GM23338 (cell line): ENCODE data around the gene GALNT6. TPM values are rescaled to one million over a fixed set of nuclear protein-coding genes. Genes with fewer than 3 reads are reported as not detected.

Experiments
- ATAC-seq: fragments of 200-7000 bp; cut with Tn5 transposase; 3 replicates; pipeline ENCODE4 v1.9.1; 2020
- DNase-seq: peaks from one replicate; pipeline ENCODE4 v3.0.0-alpha.2; 2015; ENCODE audit warnings: low spot score
- H2AFZ ChIP-seq: fragments of 200-600 bp; sonication (generic); 2 replicates; pipeline ENCODE4 v1.8.0; 2016; ENCODE audit warnings: antibody characterized with exemption, mild to moderate bottlenecking, moderate library complexity
- H3F3A ChIP-seq: fragments of 200-600 bp; sonication (generic); replicated peaks from 2 replicates; pipeline ENCODE4 v1.8.0; 2017; ENCODE audit warnings: antibody characterized with exemption, mixed run types, low read depth
- H3K27ac ChIP-seq: fragments of 200-600 bp; sonication (generic); 2 replicates; pipeline ENCODE4 v1.6.1; 2016; ENCODE audit warnings: low read depth
- H3K27me3 ChIP-seq: fragments of 200-600 bp; sonication (generic); 2 replicates; pipeline ENCODE4 v1.8.0; 2016; ENCODE audit warnings: mild to moderate bottlenecking, mixed run types, moderate library complexity; ENCODE audit not compliant: insufficient read depth
- H3K36me3 ChIP-seq: fragments of 200-600 bp; sonication (generic); 2 replicates; pipeline ENCODE4 v1.8.0; 2016; ENCODE audit warnings: mild to moderate bottlenecking; ENCODE audit not compliant: insufficient read depth
- H3K4me1 ChIP-seq: fragments of 200-600 bp; sonication (generic); 2 replicates; pipeline ENCODE4 v1.8.0; 2016; ENCODE audit warnings: mild to moderate bottlenecking, moderate library complexity; ENCODE audit not compliant: insufficient read depth
- H3K4me2 ChIP-seq: fragments of 200-600 bp; sonication (generic); 2 replicates; pipeline ENCODE4 v1.7.1; 2017; ENCODE audit warnings: mixed run types
- H3K4me3 ChIP-seq: fragments of 200-600 bp; sonication (generic); 2 replicates; pipeline ENCODE4 v1.6.1; 2016; ENCODE audit warnings: mixed run types
- H3K79me2 ChIP-seq: fragments of 200-600 bp; sonication (generic); replicated peaks from 2 replicates; pipeline ENCODE4 v1.8.0; 2017; ENCODE audit warnings: mild to moderate bottlenecking; ENCODE audit not compliant: insufficient read depth
- H3K9me2 ChIP-seq: fragments of 200-600 bp; sonication (generic); 2 replicates; pipeline ENCODE4 v1.8.0; 2017; ENCODE audit not compliant: insufficient read depth
- H4K20me1 ChIP-seq: fragments of 200-600 bp; sonication (generic); replicated peaks from 2 replicates; pipeline ENCODE4 v1.8.0; 2017; ENCODE audit warnings: mild to moderate bottlenecking; ENCODE audit not compliant: insufficient read depth
- H3K27ac Mint-ChIP-seq: 2 replicates; pipeline ENCODE4 v1.8.0; 2020; ENCODE audit warnings: inconsistent platforms, mild to moderate bottlenecking, moderate library complexity, mixed read lengths
- H3K27me3 Mint-ChIP-seq: 3 replicates; pipeline ENCODE4 v1.8.0; 2022; ENCODE audit warnings: low read depth, mild to moderate bottlenecking, moderate library complexity, mixed read lengths, inconsistent platforms; ENCODE audit not compliant: insufficient read depth, poor library complexity
- H3K36me3 Mint-ChIP-seq: 3 replicates; pipeline ENCODE4 v1.8.0; 2021; ENCODE audit warnings: low read depth, mild to moderate bottlenecking, inconsistent platforms, moderate library complexity, mixed read lengths
- H3K4me1 Mint-ChIP-seq: 3 replicates; pipeline ENCODE4 v1.8.0; 2020; ENCODE audit warnings: mild to moderate bottlenecking, inconsistent platforms, mixed read lengths
- H3K4me3 Mint-ChIP-seq: 3 replicates; pipeline ENCODE4 v1.8.0; 2021; ENCODE audit warnings: moderate library complexity, mild to moderate bottlenecking, inconsistent platforms, mixed read lengths
- H3K9me3 Mint-ChIP-seq: 3 replicates; pipeline ENCODE4 v1.8.0; 2020; ENCODE audit warnings: moderate library complexity, mild to moderate bottlenecking, inconsistent platforms, mixed read lengths
- CREB1 ChIP-seq: fragments of 250-450 bp; sonication (Bioruptor Pico); IDR thresholded peaks from 2 replicates; pipeline ENCODE4 v1.5.0; 2020; ENCODE audit warnings: low read depth, mild to moderate bottlenecking, moderate library complexity
- EZH2 ChIP-seq: fragments of 200-600 bp; sonication (generic); IDR thresholded peaks from one replicate; pipeline ENCODE4 v1.8.0; 2017; ENCODE audit warnings: antibody characterized with exemption, mild to moderate bottlenecking, low read depth; ENCODE audit not compliant: unreplicated experiment
- JUNB ChIP-seq: IDR thresholded peaks from one replicate; pipeline ENCODE4 v1.6.1; 2016; ENCODE audit warnings: antibody characterized with exemption; ENCODE audit not compliant: unreplicated experiment
- NANOG ChIP-seq: IDR thresholded peaks from 2 replicates; pipeline ENCODE4 v1.6.1; 2016; ENCODE audit warnings: antibody characterized with exemption, borderline replicate concordance
- POLR2AphosphoS5 ChIP-seq: IDR thresholded peaks from 2 replicates; pipeline ENCODE4 v1.6.1; 2016; ENCODE audit warnings: antibody characterized with exemption, low read depth
- REST ChIP-seq: IDR thresholded peaks from one replicate; pipeline ENCODE4 v1.6.1; 2018; ENCODE audit warnings: antibody characterized with exemption; ENCODE audit not compliant: unreplicated experiment
- STAT1 ChIP-seq: IDR thresholded peaks from one replicate; pipeline ENCODE4 v1.6.1; 2016; ENCODE audit warnings: antibody characterized with exemption; ENCODE audit not compliant: unreplicated experiment
- ZNF331 ChIP-seq: fragments of 250-450 bp; sonication (Bioruptor Pico); IDR thresholded peaks from 2 replicates; pipeline ENCODE4 v1.5.0; 2020; ENCODE audit warnings: low read depth, mild to moderate bottlenecking, moderate library complexity
- polyA plus RNA-seq: library from polyadenylated mRNA; unstranded; fragments of >200 nt; fragmentation: Nextera tagmentation; extraction: Ambion mirVana; gene quantifications from 2 replicates; pipeline ENCODE4 v1.2.1, GENCODE V29; 2016
- total RNA-seq: library from RNA; depleted of rRNA; stranded (reverse); fragments of >200 nt; shearing (Covaris generic); gene quantifications from 2 replicates; pipeline ENCODE4 v1.2.3, GENCODE V29; 2014
- TF ChIP-seq, protein P1 (sequence below), 2 experiments: fragments of 200-600 bp in 1 of 2; sonication (generic) in 1 of 2; conservative IDR thresholded peaks; 2 replicates each; pipeline versions ENCODE4 v1.5.1 to v1.6.1; 2016 to 2017; ENCODE audit warnings: antibody characterized with exemption in 2 of 2, low read depth in 2 of 2, mild to moderate bottlenecking in 2 of 2, moderate library complexity in 1 of 2
- TF ChIP-seq, protein P2 (sequence below): IDR thresholded peaks from 2 replicates; pipeline ENCODE4 v1.6.1; 2016; ENCODE audit warnings: antibody characterized with exemption

The GALNT6 gene
- total and polyA plus RNA-seq, 2 experiments from 2014 or later, result 8.1 to 18.6 TPM

- H3K27ac ChIP-seq, result peak overlapping the region; percentile 42; the same call in 1 of the 2 replicates
- Mint-ChIP-seq H3K4me1 (peaks cover 26% of the 10 kb centered on the region), H3K36me3 (peaks cover 18% of the 10 kb centered on the region), H3K4me3 (no peak overlapping the region), H3K9me3 (no peaks in the 10 kb centered on the region), H3K27ac (peak overlapping the region; percentile 18; the same call in 1 of the 2 replicates), H3K27me3 (no peaks in the 10 kb centered on the region)
- H3K4me2 ChIP-seq, result no peak overlapping the region
- no peaks in the 10 kb centered on the region for H3K27me3 ChIP-seq
- TF ChIP-seq, protein P1, sequence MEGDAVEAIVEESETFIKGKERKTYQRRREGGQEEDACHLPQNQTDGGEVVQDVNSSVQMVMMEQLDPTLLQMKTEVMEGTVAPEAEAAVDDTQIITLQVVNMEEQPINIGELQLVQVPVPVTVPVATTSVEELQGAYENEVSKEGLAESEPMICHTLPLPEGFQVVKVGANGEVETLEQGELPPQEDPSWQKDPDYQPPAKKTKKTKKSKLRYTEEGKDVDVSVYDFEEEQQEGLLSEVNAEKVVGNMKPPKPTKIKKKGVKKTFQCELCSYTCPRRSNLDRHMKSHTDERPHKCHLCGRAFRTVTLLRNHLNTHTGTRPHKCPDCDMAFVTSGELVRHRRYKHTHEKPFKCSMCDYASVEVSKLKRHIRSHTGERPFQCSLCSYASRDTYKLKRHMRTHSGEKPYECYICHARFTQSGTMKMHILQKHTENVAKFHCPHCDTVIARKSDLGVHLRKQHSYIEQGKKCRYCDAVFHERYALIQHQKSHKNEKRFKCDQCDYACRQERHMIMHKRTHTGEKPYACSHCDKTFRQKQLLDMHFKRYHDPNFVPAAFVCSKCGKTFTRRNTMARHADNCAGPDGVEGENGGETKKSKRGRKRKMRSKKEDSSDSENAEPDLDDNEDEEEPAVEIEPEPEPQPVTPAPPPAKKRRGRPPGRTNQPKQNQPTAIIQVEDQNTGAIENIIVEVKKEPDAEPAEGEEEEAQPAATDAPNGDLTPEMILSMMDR (conservative IDR thresholded peaks at IDR 0.05; ENCODE audit: low read depth in 2 of 2), result peak in 1 of 2 experiments; percentile 38; a peak in 2 of 4 replicates
- TF ChIP-seq EZH2, result no peak
- TF ChIP-seq STAT1, result no peak
- DNase-seq, result no peak
- H3K9me2 ChIP-seq, result no peaks in the 10 kb centered on the region
- no peak overlapping the region for H2AFZ ChIP-seq
- no peaks in the 10 kb centered on the region for H3K79me2 ChIP-seq
- ATAC-seq, result no peak
- H4K20me1 ChIP-seq, result no peaks in the 10 kb centered on the region; the same call in 1 of the 2 replicates
- 0 out of 2 replicates have a peak, but pooled peaks cover 2% of the 10 kb centered on the region for H3F3A ChIP-seq
- peaks cover 4% of the 10 kb centered on the region; the same call in 1 of the 2 replicates for H3K36me3 ChIP-seq
- H3K4me3 ChIP-seq, result no peak overlapping the region
- H3K4me1 ChIP-seq, result peaks cover 12% of the 10 kb centered on the region; the same call in 1 of the 2 replicates
Observed at GRCh38 chr12:51372021-51372420, 19.2 kb downstream of the GALNT6 start.

DNA sequence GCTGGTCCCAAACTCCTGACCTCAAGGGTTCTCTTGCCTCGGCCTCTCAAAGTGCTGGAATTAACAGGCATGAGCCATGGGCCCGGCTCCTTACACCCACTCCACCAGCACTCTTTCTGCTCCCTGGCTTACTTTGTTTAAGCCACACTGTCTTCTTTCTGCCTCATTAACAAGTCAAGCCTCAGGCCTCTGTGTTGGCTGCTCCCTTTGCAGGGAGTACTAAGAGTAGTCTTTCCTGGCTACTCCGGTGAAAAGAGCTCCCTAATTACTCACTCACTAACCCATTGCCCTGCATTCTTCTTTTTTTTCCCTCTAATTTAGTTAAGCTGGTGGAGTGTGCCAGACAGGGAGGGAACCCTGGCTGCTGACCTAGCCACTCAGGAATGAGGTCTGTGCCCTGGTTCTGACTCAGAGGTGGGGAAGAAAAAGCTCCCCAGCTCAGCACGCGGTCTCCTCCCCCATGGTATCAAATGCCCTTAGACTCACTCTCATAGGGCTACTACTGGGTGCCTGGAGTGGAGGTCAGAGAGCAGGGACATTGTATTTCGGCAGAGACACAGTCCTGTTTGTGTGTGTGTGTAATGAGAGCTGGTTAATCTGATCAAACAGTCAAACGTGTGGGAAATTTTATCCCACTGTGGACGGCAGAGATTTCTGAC lies 19.8 kb downstream of the GALNT6 start:
- DNase-seq (peak; percentile 46), ATAC-seq (peak; percentile 86)
- Mint-ChIP-seq H3K27ac (peak overlapping the region; percentile 18; the same call in 1 of the 2 replicates), H3K4me3 (no peak overlapping the region), H3K36me3 (peaks cover 16% of the 10 kb centered on the region), H3K9me3 (no peaks in the 10 kb centered on the region), H3K4me1 (peaks cover 26% of the 10 kb centered on the region), H3K27me3 (no peaks in the 10 kb centered on the region)
- Histone ChIP-seq H3F3A (0 out of 2 replicates have a peak, but pooled peaks cover 2% of the 10 kb centered on the region), H3K36me3 (peaks cover 4% of the 10 kb centered on the region; the same call in 1 of the 2 replicates), H3K4me1 (peaks cover 12% of the 10 kb centered on the region; the same call in 1 of the 2 replicates), H2AFZ (no peak overlapping the region), H3K79me2 (no peaks in the 10 kb centered on the region), H3K4me2 (no peak overlapping the region), H3K9me2 (no peaks in the 10 kb centered on the region), H3K4me3 (no peak overlapping the region), H3K27me3 (no peaks in the 10 kb centered on the region), H3K27ac (peak overlapping the region; percentile 42; the same call in 1 of the 2 replicates), H4K20me1 (no peaks in the 10 kb centered on the region; the same call in 1 of the 2 replicates)
- TF ChIP-seq NANOG (no peak), CREB1 (no peak), JUNB (no peak)

GRCh38 chr12:51370667-51371066 lies 20.5 kb downstream of the GALNT6 start:
- ATAC-seq, result no peak
- DNase-seq, result no peak
- Mint-ChIP-seq H3K4me1 (peaks cover 26% of the 10 kb centered on the region), H3K27ac (no peak overlapping the region), H3K9me3 (no peaks in the 10 kb centered on the region), H3K4me3 (no peak overlapping the region), H3K36me3 (peaks cover 16% of the 10 kb centered on the region), H3K27me3 (peaks cover 2% of the 10 kb centered on the region)
- Histone ChIP-seq H4K20me1 (no peaks in the 10 kb centered on the region; the same call in 1 of the 2 replicates), H3K36me3 (no peaks in the 10 kb centered on the region; the same call in 1 of the 2 replicates), H3K4me2 (no peak overlapping the region), H3K27me3 (no peaks in the 10 kb centered on the region), H3K9me2 (no peaks in the 10 kb centered on the region), H2AFZ (no peak overlapping the region), H3K79me2 (no peaks in the 10 kb centered on the region), H3K4me1 (peaks cover 12% of the 10 kb centered on the region; the same call in 1 of the 2 replicates), H3K27ac (no peak overlapping the region), H3K4me3 (no peak overlapping the region), H3F3A (0 out of 2 replicates have a peak, but pooled peaks cover 2% of the 10 kb centered on the region)
- TF ChIP-seq REST (no peak), POLR2AphosphoS5 (no peak), NANOG (no peak), ZNF331 (CRISPR knock-in tag) (no peak), EZH2 (no peak)
- TF ChIP-seq, protein P2, sequence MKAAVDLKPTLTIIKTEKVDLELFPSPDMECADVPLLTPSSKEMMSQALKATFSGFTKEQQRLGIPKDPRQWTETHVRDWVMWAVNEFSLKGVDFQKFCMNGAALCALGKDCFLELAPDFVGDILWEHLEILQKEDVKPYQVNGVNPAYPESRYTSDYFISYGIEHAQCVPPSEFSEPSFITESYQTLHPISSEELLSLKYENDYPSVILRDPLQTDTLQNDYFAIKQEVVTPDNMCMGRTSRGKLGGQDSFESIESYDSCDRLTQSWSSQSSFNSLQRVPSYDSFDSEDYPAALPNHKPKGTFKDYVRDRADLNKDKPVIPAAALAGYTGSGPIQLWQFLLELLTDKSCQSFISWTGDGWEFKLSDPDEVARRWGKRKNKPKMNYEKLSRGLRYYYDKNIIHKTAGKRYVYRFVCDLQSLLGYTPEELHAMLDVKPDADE, result no peak
